ENCODE measurements around the gene PTPRK. TPM values are rescaled to one million over a fixed set of nuclear protein-coding genes. Genes with fewer than 3 reads are reported as not detected.

The PTPRK gene
- total and polyA plus RNA-seq, 9 of the 15 experiments (the other 6 are each of a cell fraction or from before 2014, with no cell fraction given): 0.04 to 0.51 TPM; not detected in 7

GRCh38 chr6:128209771-128210170, 310.6 kb downstream of the PTPRK start:
- in situ Hi-C loops (cut with MboI): no loop called here
- Histone ChIP-seq H3K79me2 (ENCODE audit: control insufficient read depth, insufficient read depth, low read length) (no peaks in the 10 kb centered on the region), H3K27ac (ENCODE audit: extremely low read depth, low read depth, low read length) (no peak overlapping the region), H3K4me1 (replicated peaks in 1 of 2; ENCODE audit: control insufficient read depth in 2 of 2, insufficient read depth in 2 of 2, low read length in 2 of 2) (no peaks in the 10 kb centered on the region), H3K9me3 (replicated peaks; ENCODE audit: control insufficient read depth, insufficient read depth, low read depth, low read length) (no peaks in the 10 kb centered on the region), H3K4me3 (no peak overlapping the region), H3K4me2 (ENCODE audit: insufficient read depth, low read length) (no peak overlapping the region), H4K20me1 (replicated peaks; ENCODE audit: control insufficient read depth, insufficient read depth, low read length) (no peaks in the 10 kb centered on the region), H3K27me3 (ENCODE audit: control insufficient read depth in 2 of 2, insufficient read depth in 2 of 2, low read length in 2 of 2) (no peaks in the 10 kb centered on the region), H3K9me1 (ENCODE audit: control insufficient read depth, insufficient read depth, low read length) (no peaks in the 10 kb centered on the region), H3K9ac (ENCODE audit: insufficient read depth in 1 of 2, low read depth in 2 of 2, low read length in 2 of 2) (no peak overlapping the region), H2AFZ (ENCODE audit: low read depth, low read length) (no peak overlapping the region), H3K36me3 (ENCODE audit: control insufficient read depth, insufficient read depth, low read length) (no peaks in the 10 kb centered on the region)
- WGBS (ENCODE audit: insufficient coverage, low coverage, missing lambda C conversion rate): 3% methylated on average over 3 of the region's 3 CpGs
- intact Hi-C loops (cut with micrococcal nuclease): no loop called here
- no TSS peak for BruUV-seq (replicated peaks)
- ATAC-seq (no peak), DNase-seq (ENCODE audit: extremely low read depth in 1 of 4, low spot score in 3 of 4) (no peak), FAIRE-seq (no peak)
- ChIA-PET CTCF (ENCODE audit: low intra/inter-chr PET ratio) (no interaction called here), POLR2A (no interaction called here)
- no peak for TF ChIP-seq TAF9B (IDR thresholded peaks at IDR 0.05; ENCODE audit: partially characterized antibody)
- TF ChIP-seq FOXA3 (CRISPR knock-in tag; conservative IDR thresholded peaks at IDR 0.05 in 1 of 2, IDR thresholded peaks at IDR 0.05 in 1 of 2): no peak
- TF ChIP-seq ZKSCAN3 (CRISPR knock-in tag; IDR thresholded peaks at IDR 0.05): no peak
- no peak for TF ChIP-seq CC2D1A (IDR thresholded peaks at IDR 0.05)
- no peak for TF ChIP-seq POLR2A (conservative IDR thresholded peaks at IDR 0.05)
- TF ChIP-seq SMAD1 (IDR thresholded peaks at IDR 0.05; ENCODE audit: low read depth, low read length, partially characterized antibody): no peak
- no peak for TF ChIP-seq RAD21 (CRISPR knock-in tag; conservative IDR thresholded peaks at IDR 0.05 in 1 of 2, IDR thresholded peaks at IDR 0.05 in 1 of 2)
- no peak for TF ChIP-seq LEF1 (IDR thresholded peaks at IDR 0.05)
- no peak for TF ChIP-seq SP2 (IDR thresholded peaks at IDR 0.05; ENCODE audit: extremely low read depth, low read depth, low read length, poor library complexity, severe bottlenecking)
- TF ChIP-seq IRF2 (CRISPR knock-in tag; IDR thresholded peaks at IDR 0.05): no peak
- TF ChIP-seq, protein P1, sequence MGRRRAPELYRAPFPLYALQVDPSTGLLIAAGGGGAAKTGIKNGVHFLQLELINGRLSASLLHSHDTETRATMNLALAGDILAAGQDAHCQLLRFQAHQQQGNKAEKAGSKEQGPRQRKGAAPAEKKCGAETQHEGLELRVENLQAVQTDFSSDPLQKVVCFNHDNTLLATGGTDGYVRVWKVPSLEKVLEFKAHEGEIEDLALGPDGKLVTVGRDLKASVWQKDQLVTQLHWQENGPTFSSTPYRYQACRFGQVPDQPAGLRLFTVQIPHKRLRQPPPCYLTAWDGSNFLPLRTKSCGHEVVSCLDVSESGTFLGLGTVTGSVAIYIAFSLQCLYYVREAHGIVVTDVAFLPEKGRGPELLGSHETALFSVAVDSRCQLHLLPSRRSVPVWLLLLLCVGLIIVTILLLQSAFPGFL (CRISPR knock-in tag; IDR thresholded peaks at IDR 0.05): no peak

All from K562 (cell line).